Stimulated activated CD4-positive, alpha-beta T cell treated with anti-CD3 and anti-CD28 coated beads, Interleukin-2, amount 100 ng/mL, for 24 hours (primary cell): Measurements from ENCODE around the gene INPPL1.

Experiments used
- DNase-seq, 2 donors: peaks; one replicate each; pipeline ENCODE4 v3.0.0-alpha.2; 2020

INPPL1 gene

GRCh38 chr11:72233773-72234513 lies 9.4 kb downstream of the INPPL1 start:
- DNase-seq: peak in 1 of 2 donors; percentile 9

- peak in 1 of 2 donors; percentile 4 for DNase-seq
These were observed 9.9 kb downstream of the INPPL1 start for GRCh38 chr11:72234514-72234830.

DNA sequence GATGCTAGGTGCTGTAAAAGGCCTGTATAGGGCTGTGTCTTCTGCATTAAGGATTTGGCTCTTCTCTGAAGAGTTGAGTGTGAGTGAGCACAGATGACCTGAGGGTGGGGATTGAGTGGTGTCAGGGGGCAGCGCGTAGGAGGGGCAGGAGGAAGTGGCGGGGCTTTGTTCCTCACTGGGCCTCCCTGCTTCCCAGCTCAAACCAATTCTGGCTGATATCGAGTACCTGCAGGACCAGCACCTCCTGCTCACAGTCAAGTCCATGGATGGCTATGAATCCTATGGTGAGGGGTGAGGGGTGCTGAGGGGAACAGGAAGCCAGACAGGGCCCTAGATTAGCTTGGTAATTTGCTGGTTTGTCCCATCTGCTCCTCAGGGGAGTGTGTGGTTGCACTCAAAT lies 10.4 kb downstream of the INPPL1 start:
- DNase-seq: no peak

- no peak for DNase-seq
These were observed 10.9 kb downstream of the INPPL1 start for GRCh38 chr11:72235351-72236057.

DNA sequence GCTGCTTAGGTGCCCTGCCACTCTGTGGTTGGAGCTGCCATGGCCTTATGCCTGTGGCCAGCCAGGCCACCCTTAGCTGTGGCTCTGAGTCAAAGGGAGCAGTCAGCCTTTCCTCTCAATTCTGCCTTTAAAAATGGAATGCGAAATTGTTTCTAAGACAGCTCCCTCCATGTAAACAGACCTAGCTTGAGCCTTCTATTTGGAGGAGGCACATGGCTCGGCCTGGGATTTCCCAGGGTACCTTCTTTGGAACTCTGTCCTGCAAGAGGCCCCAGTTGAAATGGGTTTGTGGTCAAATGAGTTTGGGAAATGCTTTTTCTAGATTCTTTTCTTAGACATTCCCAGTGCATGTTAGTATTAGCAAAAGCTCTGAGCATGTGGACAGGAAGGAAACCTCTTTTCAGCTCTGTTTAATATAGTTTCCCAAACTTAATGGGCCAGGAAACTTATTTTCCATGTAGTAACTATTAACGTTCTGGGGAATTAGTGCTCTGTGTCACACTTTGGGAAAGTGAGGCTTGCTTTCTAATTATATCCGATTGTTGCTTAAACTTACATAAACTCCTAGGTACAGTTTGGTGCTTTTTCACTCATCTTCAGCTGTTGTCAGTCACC lies 11.6 kb downstream of the INPPL1 start:
- peak in 1 of 2 donors; percentile 8 for DNase-seq

- no peak for DNase-seq
These were observed 12.2 kb downstream of the INPPL1 start for GRCh38 chr11:72236774-72237111.

DNA sequence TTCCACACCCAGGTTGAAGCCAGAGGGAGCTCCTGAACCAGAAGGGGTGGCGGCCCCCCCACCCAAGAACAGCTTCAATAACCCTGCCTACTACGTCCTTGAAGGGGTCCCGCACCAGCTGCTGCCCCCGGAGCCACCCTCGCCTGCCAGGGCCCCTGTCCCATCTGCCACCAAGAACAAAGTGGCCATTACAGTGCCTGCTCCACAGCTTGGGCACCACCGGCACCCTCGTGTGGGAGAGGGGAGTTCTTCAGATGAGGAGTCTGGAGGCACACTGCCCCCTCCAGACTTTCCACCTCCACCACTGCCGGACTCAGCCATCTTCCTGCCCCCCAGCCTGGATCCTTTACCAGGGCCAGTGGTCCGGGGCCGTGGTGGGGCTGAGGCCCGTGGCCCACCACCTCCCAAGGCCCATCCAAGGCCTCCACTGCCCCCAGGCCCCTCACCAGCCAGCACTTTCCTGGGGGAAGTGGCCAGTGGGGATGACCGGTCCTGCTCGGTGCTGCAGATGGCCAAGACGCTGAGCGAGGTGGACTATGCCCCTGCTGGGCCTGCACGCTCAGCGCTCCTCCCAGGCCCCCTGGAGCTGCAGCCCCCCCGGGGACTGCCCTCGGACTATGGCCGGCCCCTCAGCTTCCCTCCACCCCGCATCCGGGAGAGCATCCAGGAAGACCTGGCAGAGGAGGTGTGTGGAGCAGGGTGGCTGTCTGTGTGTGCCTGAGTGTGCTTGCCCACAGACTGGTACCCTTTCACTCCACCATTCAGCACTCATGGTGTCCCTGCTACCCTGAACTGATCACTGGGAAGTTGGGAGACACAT lies 12.8 kb downstream of the INPPL1 start:
- DNase-seq: no peak

GRCh38 chr11:72238040-72238450 lies 13.5 kb downstream of the INPPL1 start:
- peak; percentile 62 to 64 for DNase-seq

GRCh38 chr11:72238492-72239312 lies 14.1 kb downstream of the INPPL1 start:
- no peak for DNase-seq

DNA sequence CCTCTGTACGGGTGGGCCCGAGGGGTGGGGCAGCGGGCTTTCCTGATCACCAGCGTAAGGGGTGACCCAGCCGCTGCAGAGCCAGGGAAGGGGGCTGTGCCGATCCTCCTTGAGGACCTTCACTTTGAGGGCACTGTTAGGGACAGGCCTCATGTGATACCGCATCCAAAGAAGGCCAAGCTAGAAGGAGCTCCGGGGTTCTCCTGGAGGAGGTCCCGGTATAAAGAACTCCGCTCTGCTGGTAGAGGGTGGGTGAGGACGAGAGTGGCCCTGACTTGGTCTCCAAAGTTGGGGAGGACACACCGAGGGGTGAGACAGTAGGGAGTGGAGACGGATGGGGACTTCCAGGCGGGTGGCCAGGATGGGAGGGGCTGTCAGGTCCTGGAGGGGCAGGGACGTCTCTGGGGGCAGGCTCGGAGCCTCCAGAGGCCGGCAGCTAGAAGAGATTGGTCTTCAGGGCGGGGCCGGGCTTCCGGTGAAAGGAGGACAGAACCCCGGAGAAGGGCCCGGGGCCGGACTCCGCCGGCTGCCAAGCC lies 14.8 kb downstream of the INPPL1 start:
- DNase-seq: peak in 1 of 2 donors; percentile 29

GRCh38 chr11:72239849-72240460 lies 15.4 kb downstream of the INPPL1 start:
- peak in 1 of 2 donors; percentile 35 for DNase-seq

GRCh38 chr11:72240461-72241290 lies 16.1 kb downstream of the INPPL1 start:
- DNase-seq: no peak

DNA sequence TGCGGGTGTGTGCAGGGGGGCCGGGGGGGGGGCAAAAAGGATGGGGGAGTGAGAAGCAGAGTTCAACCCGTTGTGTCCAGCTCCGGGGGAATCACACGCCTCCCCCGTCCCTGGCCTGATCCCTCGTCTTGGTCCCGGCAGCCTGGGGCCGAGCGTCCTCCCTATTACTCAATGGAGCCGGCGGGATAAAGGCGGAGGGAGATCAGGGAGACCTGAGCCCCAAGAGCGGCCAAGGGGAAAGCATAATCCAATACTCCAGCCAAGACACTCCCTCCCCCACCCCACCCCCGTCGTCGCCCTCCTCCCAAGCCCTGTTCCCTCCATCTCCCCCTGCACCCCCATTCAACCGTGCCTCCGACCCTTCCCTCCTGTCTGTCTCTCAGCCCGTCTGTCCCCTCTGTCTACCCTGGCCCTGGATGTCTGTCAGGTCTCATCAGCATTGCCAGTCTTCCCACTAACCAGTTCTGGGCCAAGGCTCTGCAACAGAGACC lies 16.8 kb downstream of the INPPL1 start:
- no peak for DNase-seq

DNA sequence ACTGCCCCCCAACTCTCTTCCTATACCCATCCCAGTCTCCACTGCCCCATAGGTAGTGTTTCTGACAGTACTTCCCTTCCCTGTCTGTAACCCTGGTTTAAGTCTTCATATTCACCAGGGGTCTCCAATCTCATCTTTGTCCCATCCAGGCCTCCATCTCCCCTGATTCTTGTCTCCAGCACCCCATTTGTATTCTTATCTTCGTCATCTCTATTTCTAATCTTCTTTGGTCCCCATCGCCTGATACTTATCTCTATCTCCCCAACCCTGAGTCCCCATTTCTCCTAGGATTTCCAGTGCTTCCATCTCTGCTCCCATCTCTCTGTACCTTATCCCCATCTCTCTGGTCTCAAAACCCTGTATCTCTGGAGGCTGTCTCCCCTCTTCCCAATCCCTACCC lies 17.6 kb downstream of the INPPL1 start:
- DNase-seq: no peak

DNA sequence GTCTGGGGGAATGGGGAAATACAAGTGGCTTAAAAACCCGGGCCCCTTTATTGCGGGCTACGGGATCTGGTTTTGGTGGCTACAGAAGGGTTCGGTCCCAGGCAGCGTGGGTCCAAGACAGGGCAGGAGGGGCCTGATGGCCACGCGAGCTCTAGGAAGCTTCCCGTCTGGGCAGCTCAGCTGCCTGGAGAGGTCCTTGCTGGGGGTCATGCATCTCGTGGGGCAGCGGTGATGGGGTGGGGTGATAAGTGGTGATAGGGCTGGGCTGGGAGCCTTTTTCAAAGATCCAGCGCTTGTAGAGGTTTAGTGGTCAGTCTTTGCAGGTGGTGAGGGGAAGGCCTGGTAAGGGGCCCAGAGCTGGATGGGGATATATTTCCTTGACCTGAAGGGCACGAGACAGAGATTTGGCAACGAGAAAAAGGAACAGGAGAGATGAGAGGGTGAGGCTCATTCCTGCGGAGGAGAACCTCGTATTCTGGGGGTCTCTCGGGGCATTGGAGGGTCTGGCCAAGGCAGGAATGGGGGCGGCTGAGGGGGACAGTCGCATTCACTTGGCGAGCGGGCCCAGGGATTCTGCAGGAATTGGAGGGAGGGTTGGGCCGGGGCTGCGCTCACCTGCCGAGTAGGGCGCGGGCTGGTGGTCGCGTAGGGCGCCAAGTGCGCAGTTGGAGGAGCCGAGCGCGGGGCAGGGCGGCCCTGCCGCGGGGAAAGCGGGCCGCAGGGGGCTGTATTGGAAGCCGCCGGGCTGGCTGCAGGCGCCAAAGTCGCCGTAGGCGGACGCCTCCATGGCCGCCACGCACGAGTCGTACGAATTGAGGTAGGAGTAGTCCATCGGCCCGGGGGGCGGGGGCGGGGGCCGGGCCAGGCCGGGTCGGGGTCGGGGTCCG lies 18.8 kb downstream of the INPPL1 start:
- DNase-seq: no peak

DNA sequence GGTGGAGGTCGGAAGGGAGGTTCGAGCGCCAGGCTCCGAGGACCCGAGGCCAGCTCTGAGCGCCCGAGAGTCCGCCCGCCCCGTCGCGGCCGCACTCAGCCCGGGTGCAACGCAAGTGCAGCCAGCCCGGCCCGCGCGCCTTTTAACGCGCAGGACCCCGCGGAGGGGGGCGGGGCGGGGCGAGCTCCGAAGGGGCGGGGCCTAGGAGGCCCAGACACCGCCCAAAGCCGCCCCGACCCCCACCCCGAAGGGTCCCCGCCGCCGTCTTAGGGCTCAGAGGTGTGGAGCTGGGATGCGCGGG lies 19.4 kb downstream of the INPPL1 start, which contains the start of gene PHOX2A:
Gene PHOX2A, minus strand, starts transcription at position 117 of the 301 bp plus-strand sequence. CDS start 172 bp downstream, outside the sequence.
- DNase-seq: no peak

DNA sequence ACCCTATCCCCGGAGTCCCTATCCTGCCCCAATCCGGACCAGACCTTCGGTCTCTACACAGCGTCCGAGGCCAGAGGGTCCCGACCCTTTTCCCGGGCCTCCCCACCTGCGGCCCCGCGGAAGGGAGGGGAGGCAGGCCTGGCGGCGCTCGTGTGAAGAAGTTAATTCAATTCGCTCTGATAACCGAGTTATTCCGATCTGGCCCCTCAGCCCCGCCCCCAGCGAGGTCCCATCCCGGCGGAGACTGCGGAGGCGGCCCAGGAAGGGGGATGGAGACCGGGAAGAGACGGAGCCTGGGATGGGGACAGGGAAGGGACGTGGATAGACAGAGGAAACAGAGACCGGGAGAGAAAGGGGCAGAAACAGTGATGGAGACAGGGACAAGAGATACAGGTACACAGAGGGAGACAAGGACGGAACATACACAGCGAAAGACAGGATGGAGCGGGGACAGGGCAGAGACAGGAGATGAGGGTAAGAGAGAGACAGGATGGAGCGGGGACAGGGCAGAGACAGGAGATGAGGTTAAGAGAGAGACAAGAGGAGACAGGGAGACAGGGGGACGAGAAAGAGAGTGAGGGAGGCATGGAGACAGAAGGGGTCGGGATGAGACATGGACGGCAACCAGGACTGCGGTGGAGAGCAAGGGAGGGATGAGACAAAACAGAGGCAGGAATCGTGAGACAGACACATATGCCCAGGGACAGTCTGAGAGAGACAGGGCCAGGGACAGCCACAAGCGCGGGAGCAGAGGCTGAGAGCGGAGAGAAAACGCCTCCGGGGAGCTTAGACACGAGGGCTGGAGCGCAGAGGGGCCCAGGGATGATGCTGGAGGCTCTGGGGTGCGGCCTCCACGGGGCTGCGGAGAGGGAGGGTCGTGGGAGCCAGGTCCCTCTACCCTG lies 20.0 kb downstream of the INPPL1 start:
- no peak for DNase-seq

- no peak for DNase-seq
These were observed 20.8 kb downstream of the INPPL1 start for GRCh38 chr11:72245263-72245816.
